HepG2 (cell line): ENCODE data around the gene UTP11. TPM values are rescaled to one million over a fixed set of nuclear protein-coding genes. Genes with fewer than 3 reads are reported as not detected.

Experiments used
- ARNT2 ChIP-seq: sonication (generic); formaldehyde crosslinking; IDR thresholded peaks from 2 replicates; pipeline ENCODE4 v1.8.0; 2022; ENCODE audit warnings: mild to moderate bottlenecking, low read depth, missing genetic modification reagents, moderate library complexity
- ATM ChIP-seq: fragments of 450-650 bp; IDR thresholded peaks from 2 replicates; pipeline ENCODE4 v1.7.1; 2017; ENCODE audit warnings: mild to moderate bottlenecking, borderline replicate concordance
- CENPT ChIP-seq: sonication (generic); formaldehyde crosslinking; IDR thresholded peaks from 2 replicates; pipeline ENCODE4 v1.8.0; 2022; ENCODE audit warnings: low read depth, mild to moderate bottlenecking, moderate library complexity, missing genetic modification reagents
- FOXK2 ChIP-seq: fragments of 450-650 bp; IDR thresholded peaks from 2 replicates; pipeline ENCODE4 v1.6.1; 2016
- FOXO1 ChIP-seq: sonication (generic); formaldehyde crosslinking; IDR thresholded peaks from 2 replicates; pipeline ENCODE4 v1.4.0; 2020; ENCODE audit warnings: missing genetic modification reagents
- KMT2B ChIP-seq: IDR thresholded peaks from 2 replicates; pipeline ENCODE4 v1.6.1; 2016; ENCODE audit warnings: missing genetic modification reagents, missing compliant biosample characterization
- PHF8 ChIP-seq: sonication (generic); formaldehyde crosslinking; IDR thresholded peaks from 2 replicates; pipeline ENCODE4 v1.5.0; 2020; ENCODE audit warnings: missing genetic modification reagents
- PITX1 ChIP-seq: sonication (generic); formaldehyde crosslinking; IDR thresholded peaks from 2 replicates; pipeline ENCODE4 v1.5.1; 2020; ENCODE audit warnings: mild to moderate bottlenecking, missing genetic modification reagents
- SRSF1 ChIP-seq: fragments of 200-400 bp; formaldehyde crosslinking; optimal IDR thresholded peaks from 2 replicates; pipeline ENCODE3; 2017; ENCODE audit warnings: mild to moderate bottlenecking, low read depth, low read length, moderate library complexity
- STAT5B ChIP-seq: sonication (generic); formaldehyde crosslinking; IDR thresholded peaks from 2 replicates; pipeline ENCODE4 v1.4.0; 2020; ENCODE audit warnings: missing genetic modification reagents
- TP53 ChIP-seq: sonication (generic); formaldehyde crosslinking; conservative IDR thresholded peaks from 2 replicates; pipeline ENCODE4 v1.4.0; 2020; ENCODE audit warnings: missing genetic modification reagents
- ZFAT ChIP-seq: sonication (generic); formaldehyde crosslinking; conservative IDR thresholded peaks from 2 replicates; pipeline ENCODE4 v1.8.1; 2023; ENCODE audit warnings: missing genetic modification reagents, inconsistent platforms
- ZFP41 ChIP-seq: sonication (generic); formaldehyde crosslinking; IDR thresholded peaks from 2 replicates; pipeline ENCODE4 v1.4.0; 2020; ENCODE audit warnings: mild to moderate bottlenecking, missing genetic modification reagents, borderline replicate concordance
- ZNF143 ChIP-seq: sonication (generic); formaldehyde crosslinking; IDR thresholded peaks from 2 replicates; pipeline ENCODE4 v1.4.0; 2020; ENCODE audit warnings: missing genetic modification reagents
- ZNF224 ChIP-seq: sonication (generic); formaldehyde crosslinking; IDR thresholded peaks from 2 replicates; pipeline ENCODE4 v1.5.0; 2020; ENCODE audit warnings: mild to moderate bottlenecking, missing genetic modification reagents
- ZNF570 ChIP-seq: sonication (generic); formaldehyde crosslinking; IDR thresholded peaks from 2 replicates; pipeline ENCODE4 v1.4.0; 2020; ENCODE audit warnings: mild to moderate bottlenecking, missing genetic modification reagents, borderline replicate concordance
- ZNF720 ChIP-seq: sonication (generic); formaldehyde crosslinking; IDR thresholded peaks from 2 replicates; pipeline ENCODE4 v1.4.0; 2020; ENCODE audit warnings: missing genetic modification reagents
- ZSCAN21 ChIP-seq: sonication (generic); formaldehyde crosslinking; IDR thresholded peaks from 2 replicates; pipeline ENCODE4 v1.8.0; 2022; ENCODE audit warnings: mild to moderate bottlenecking, missing genetic modification reagents, moderate library complexity, borderline replicate concordance
- polyA plus RNA-seq, 8 experiments: library from polyadenylated mRNA; depleted of rRNA in 3 of 8; stranded (reverse) in 7 of 8; unstranded in 1 of 8; fragments of >200 nt; fragmentation: Illumina TruSeq in 4 of 8; extraction: Trizol in 4 of 8; gene quantifications; 2 replicates each; pipeline versions ENCODE4 v1.2.1 to v1.2.3, GENCODE V29; 2011 to 2016; ENCODE audit warnings: low read depth in 4 of 8, missing spikeins in 1 of 8, mixed read lengths in 1 of 8; ENCODE audit not compliant: insufficient read depth in 1 of 8
- total RNA-seq, 5 experiments: library from RNA; depleted of rRNA; stranded (reverse); fragments of >200 nt; fragmentation: Illumina TruSeq; extraction: Trizol; gene quantifications; 2 replicates each; pipeline ENCODE4 v1.2.3, GENCODE V29; 2016; ENCODE audit warnings: low read depth in 1 of 5
- TF ChIP-seq, protein P1 (sequence below): sonication (generic); formaldehyde crosslinking; IDR thresholded peaks from 2 replicates; pipeline ENCODE4 v1.8.0; 2022; ENCODE audit warnings: missing genetic modification reagents, low read depth, mild to moderate bottlenecking, borderline replicate concordance
- TF ChIP-seq, protein P2 (sequence below): sonication (generic); formaldehyde crosslinking; IDR thresholded peaks from 2 replicates; pipeline ENCODE4 v1.5.0; 2020; ENCODE audit warnings: mild to moderate bottlenecking, low read depth, missing genetic modification reagents, borderline replicate concordance
- TF ChIP-seq, protein P3 (sequence below), 2 experiments: sonication (generic) in 1 of 2; formaldehyde crosslinking in 1 of 2; IDR thresholded peaks; 2 replicates each; pipeline versions ENCODE4 v1.4.0 to v1.6.1; 2018 to 2020; ENCODE audit warnings: missing genetic modification reagents in 2 of 2, borderline replicate concordance in 1 of 2, low read depth in 1 of 2, mild to moderate bottlenecking in 1 of 2, missing biosample characterization in 1 of 2
- TF ChIP-seq, protein P4 (sequence below): sonication (generic); formaldehyde crosslinking; IDR thresholded peaks from 2 replicates; pipeline ENCODE4 v1.5.1; 2020; ENCODE audit warnings: missing genetic modification reagents, mild to moderate bottlenecking, borderline replicate concordance
- TF ChIP-seq, protein P5 (sequence below): IDR thresholded peaks from 2 replicates; pipeline ENCODE4 v1.6.1; 2016; ENCODE audit warnings: missing compliant biosample characterization, missing genetic modification reagents, borderline replicate concordance

The UTP11 gene
- total and polyA plus RNA-seq, 2 of the 13 experiments (the other 11 are each of a cell fraction or from before 2014, with no cell fraction given): 13.5 to 44.8 TPM

DNA sequence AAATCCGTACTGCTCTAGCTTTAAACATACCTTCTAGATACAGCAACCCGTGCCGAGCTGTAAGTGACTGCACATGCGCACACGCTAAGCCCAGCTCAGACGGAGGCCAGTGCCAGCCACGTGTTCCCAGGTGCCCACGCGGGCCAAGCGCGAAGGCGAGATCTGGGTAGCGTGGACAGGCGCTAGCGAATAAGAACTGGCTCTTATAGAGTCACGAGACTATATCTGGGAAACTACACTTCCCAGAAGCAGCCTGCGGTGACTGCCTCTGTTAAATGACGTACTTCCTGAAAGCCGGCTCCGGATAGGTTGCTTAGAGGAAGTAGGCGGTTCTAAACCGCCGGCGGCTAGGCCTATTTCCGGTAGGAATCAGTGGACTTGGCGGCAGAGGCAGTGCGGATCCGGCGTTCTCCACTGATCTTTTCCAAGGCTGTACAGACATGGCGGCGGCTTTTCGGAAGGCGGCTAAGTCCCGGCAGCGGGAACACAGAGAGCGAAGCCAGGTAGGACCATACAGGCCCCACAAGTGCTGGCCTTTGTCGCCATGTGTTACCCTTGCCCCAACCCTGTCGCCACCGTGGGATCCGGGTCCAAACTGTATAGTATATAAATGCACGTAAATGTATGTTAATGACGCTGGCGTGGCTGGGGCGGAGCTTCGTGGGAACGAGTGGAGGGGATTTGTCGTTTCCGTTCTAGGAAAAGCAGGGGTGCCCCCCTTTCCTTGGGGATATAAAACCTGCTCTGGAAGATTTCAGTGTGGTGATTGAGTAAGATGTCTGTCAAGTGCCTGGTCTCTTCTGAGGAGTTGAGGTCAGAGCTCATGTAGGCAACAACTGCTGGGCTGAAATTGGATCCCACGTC is at the start of gene UTP11 (continued):
- TF ChIP-seq, protein P1, sequence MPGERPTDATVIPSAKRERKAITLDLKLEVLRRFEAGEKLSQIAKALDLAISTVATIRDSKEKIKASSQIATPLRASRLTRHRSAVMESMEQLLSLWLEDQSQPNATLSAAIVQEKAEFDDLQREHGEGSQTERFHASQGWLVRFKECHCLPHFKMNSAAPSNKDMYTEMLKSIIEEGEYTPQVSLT (CRISPR knock-in tag): no peak; the same call in 1 of the 2 replicates
- TF ChIP-seq ARNT2 (CRISPR knock-in tag) (peak; percentile 99), CENPT (CRISPR knock-in tag) (peak; percentile 97), ZFAT (no peak), ATM (no peak), SRSF1 (no peak), PHF8 (CRISPR knock-in tag) (peak; percentile 90), KMT2B (peak; percentile 86), TP53 (CRISPR knock-in tag) (no peak; the same call in 1 of the 2 replicates), PITX1 (CRISPR knock-in tag) (peak; percentile 65), ZNF143 (CRISPR knock-in tag) (peak; percentile 97), STAT5B (CRISPR knock-in tag) (peak; percentile 95; the same call in 1 of the 2 replicates), ZSCAN21 (CRISPR knock-in tag) (peak; percentile 55; the same call in 1 of the 2 replicates), FOXK2 (no peak), ZNF720 (CRISPR knock-in tag) (peak; percentile 88; the same call in 1 of the 2 replicates), FOXO1 (CRISPR knock-in tag) (peak; percentile 69), ZFP41 (CRISPR knock-in tag) (peak; percentile 100), ZNF224 (CRISPR knock-in tag) (peak; percentile 99), ZNF570 (CRISPR knock-in tag) (no peak)
- TF ChIP-seq, protein P2, sequence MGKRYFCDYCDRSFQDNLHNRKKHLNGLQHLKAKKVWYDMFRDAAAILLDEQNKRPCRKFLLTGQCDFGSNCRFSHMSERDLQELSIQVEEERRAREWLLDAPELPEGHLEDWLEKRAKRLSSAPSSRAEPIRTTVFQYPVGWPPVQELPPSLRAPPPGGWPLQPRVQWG: no peak
- TF ChIP-seq, protein P3, sequence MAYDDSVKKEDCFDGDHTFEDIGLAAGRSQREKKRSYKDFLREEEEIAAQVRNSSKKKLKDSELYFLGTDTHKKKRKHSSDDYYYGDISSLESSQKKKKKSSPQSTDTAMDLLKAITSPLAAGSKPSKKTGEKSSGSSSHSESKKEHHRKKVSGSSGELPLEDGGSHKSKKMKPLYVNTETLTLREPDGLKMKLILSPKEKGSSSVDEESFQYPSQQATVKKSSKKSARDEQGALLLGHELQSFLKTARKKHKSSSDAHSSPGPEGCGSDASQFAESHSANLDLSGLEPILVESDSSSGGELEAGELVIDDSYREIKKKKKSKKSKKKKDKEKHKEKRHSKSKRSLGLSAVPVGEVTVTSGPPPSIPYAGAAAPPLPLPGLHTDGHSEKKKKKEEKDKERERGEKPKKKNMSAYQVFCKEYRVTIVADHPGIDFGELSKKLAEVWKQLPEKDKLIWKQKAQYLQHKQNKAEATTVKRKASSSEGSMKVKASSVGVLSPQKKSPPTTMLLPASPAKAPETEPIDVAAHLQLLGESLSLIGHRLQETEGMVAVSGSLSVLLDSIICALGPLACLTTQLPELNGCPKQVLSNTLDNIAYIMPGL (CRISPR knock-in tag; IDR thresholded peaks at IDR 0.05; ENCODE audit: borderline replicate concordance in 1 of 2, low read depth in 1 of 2): peak; percentile 70 to 80
- TF ChIP-seq, protein P4, sequence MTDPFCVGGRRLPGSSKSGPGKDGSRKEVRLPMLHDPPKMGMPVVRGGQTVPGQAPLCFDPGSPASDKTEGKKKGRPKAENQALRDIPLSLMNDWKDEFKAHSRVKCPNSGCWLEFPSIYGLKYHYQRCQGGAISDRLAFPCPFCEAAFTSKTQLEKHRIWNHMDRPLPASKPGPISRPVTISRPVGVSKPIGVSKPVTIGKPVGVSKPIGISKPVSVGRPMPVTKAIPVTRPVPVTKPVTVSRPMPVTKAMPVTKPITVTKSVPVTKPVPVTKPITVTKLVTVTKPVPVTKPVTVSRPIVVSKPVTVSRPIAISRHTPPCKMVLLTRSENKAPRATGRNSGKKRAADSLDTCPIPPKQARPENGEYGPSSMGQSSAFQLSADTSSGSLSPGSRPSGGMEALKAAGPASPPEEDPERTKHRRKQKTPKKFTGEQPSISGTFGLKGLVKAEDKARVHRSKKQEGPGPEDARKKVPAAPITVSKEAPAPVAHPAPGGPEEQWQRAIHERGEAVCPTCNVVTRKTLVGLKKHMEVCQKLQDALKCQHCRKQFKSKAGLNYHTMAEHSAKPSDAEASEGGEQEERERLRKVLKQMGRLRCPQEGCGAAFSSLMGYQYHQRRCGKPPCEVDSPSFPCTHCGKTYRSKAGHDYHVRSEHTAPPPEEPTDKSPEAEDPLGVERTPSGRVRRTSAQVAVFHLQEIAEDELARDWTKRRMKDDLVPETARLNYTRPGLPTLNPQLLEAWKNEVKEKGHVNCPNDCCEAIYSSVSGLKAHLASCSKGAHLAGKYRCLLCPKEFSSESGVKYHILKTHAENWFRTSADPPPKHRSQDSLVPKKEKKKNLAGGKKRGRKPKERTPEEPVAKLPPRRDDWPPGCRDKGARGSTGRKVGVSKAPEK (CRISPR knock-in tag): no peak
- TF ChIP-seq, protein P5, sequence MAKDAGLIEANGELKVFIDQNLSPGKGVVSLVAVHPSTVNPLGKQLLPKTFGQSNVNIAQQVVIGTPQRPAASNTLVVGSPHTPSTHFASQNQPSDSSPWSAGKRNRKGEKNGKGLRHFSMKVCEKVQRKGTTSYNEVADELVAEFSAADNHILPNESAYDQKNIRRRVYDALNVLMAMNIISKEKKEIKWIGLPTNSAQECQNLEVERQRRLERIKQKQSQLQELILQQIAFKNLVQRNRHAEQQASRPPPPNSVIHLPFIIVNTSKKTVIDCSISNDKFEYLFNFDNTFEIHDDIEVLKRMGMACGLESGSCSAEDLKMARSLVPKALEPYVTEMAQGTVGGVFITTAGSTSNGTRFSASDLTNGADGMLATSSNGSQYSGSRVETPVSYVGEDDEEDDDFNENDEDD (CRISPR knock-in tag): peak; percentile 99
